ENCODE measurements around the gene SNX32.

- TF ChIP-seq CTCF (IDR thresholded peaks at IDR 0.05) (no peak), POLR2A (IDR thresholded peaks at IDR 0.05) (no peak)
Observed at GRCh38 chr11:65895482-65895981, 61.8 kb downstream of the SNX32 start.

Data from uterus (tissue), 2 donors.